Activated CD8-positive, alpha-beta T cell treated with anti-CD3 and anti-CD28 coated beads for 36 hours (primary cell): Measurements from ENCODE around the gene ZNF804B. TPM values are rescaled to one million over a fixed set of nuclear protein-coding genes. Genes with fewer than 3 reads are reported as not detected.

Experiments
- ATAC-seq: fragments of 200-7000 bp; cut with Tn5 transposase; one replicate; pipeline ENCODE4 v1.10.0; 2021; ENCODE audit warnings: mild to moderate bottlenecking, moderate library complexity
- CTCF ChIA-PET: fragments of 350-600 bp; sonication (Branson Sonifier 250); formaldehyde crosslinking; loops from one replicate; lab custom pipeline; 2021; ENCODE audit warnings: antibody characterized with exemption; lab: Charles Lee
- POLR2A ChIA-PET: fragments of 350-600 bp; sonication (Branson Sonifier 250); formaldehyde crosslinking; loops from one replicate; lab custom pipeline; 2021; ENCODE audit warnings: antibody characterized with exemption; lab: Charles Lee
- DNase-seq: peaks from one replicate; pipeline ENCODE4 v3.0.0-alpha.2; 2020
- H3K27ac Mint-ChIP-seq: one replicate; pipeline ENCODE4 v1.8.0; 2021; ENCODE audit warnings: mild to moderate bottlenecking, mixed read lengths
- H3K27me3 Mint-ChIP-seq: one replicate; pipeline ENCODE4 v1.8.0; 2021; ENCODE audit warnings: mixed read lengths
- H3K36me3 Mint-ChIP-seq: one replicate; pipeline ENCODE4 v1.8.0; 2021; ENCODE audit warnings: low read depth, mixed read lengths
- H3K4me1 Mint-ChIP-seq: one replicate; pipeline ENCODE4 v1.8.0; 2021; ENCODE audit warnings: low read depth, mixed read lengths
- H3K4me3 Mint-ChIP-seq: one replicate; pipeline ENCODE4 v1.8.0; 2021; ENCODE audit warnings: mild to moderate bottlenecking, moderate library complexity, mixed read lengths
- H3K9me3 Mint-ChIP-seq: one replicate; pipeline ENCODE4 v1.8.0; 2021; ENCODE audit warnings: mixed read lengths
- intact Hi-C: fragments of 100-400 bp; cut with micrococcal nuclease; formaldehyde crosslinking; loops from one replicate; pipeline ENCODE4 v1.10.0; 2022
- total RNA-seq, 2 experiments: library from RNA; stranded (reverse); gene quantifications; one replicate each; pipeline ENCODE4 v1.2.3, GENCODE V29; 2021
- TF ChIP-seq, protein P1 (sequence below): fragments of 200-600 bp; IDR thresholded peaks from one replicate; pipeline ENCODE4 v1.8.0; 2022; ENCODE audit warnings: antibody characterized with exemption, mild to moderate bottlenecking

Gene ZNF804B
- total RNA-seq, 2 experiments from 2014 or later: not detected

DNA sequence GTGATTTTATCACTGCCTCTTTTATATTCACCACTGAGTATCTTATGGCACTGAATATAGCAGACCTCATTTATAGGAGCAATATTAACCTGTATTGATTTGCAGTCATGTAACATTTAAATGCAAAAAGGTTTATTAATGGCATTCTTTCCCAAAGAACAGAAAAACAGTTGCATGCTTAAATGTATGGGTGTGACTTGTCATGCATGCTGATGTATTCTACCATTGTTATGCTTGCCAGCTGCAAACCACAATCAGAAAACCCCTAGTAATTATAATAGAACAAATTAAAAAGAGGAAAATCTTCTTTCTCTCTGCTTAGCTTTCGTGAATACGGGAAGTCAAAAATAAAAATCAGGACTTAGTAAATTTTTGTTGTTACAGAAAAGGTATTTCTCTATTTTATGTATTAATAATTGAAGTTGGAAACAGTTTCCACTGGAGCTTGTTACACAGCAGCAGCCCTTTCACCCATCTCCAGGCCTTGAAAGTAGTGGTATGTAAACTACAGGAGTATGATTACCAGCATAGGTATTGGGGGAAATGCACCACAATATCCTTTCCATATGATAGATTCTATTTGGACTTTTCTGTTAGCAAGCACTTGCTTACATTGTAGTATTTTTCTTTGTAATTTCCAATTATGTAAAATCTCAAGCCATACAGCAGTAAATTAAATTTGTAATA is 183.5 kb downstream of the ZNF804B start:
- no peaks in the 10 kb centered on the region for H3K36me3 Mint-ChIP-seq
- ChIA-PET CTCF (no interaction called here), POLR2A (no interaction called here)
- intact Hi-C loops: no loop called here
- H3K9me3 Mint-ChIP-seq: peaks cover 6% of the 10 kb centered on the region
- no peak overlapping the region for H3K27ac Mint-ChIP-seq
- TF ChIP-seq, protein P1, sequence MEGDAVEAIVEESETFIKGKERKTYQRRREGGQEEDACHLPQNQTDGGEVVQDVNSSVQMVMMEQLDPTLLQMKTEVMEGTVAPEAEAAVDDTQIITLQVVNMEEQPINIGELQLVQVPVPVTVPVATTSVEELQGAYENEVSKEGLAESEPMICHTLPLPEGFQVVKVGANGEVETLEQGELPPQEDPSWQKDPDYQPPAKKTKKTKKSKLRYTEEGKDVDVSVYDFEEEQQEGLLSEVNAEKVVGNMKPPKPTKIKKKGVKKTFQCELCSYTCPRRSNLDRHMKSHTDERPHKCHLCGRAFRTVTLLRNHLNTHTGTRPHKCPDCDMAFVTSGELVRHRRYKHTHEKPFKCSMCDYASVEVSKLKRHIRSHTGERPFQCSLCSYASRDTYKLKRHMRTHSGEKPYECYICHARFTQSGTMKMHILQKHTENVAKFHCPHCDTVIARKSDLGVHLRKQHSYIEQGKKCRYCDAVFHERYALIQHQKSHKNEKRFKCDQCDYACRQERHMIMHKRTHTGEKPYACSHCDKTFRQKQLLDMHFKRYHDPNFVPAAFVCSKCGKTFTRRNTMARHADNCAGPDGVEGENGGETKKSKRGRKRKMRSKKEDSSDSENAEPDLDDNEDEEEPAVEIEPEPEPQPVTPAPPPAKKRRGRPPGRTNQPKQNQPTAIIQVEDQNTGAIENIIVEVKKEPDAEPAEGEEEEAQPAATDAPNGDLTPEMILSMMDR: no peak
- H3K4me1 Mint-ChIP-seq: no peaks in the 10 kb centered on the region
- H3K27me3 Mint-ChIP-seq: peaks cover 1% of the 10 kb centered on the region
- no peak for DNase-seq
- ATAC-seq: no peak
- H3K4me3 Mint-ChIP-seq: no peak overlapping the region

DNA sequence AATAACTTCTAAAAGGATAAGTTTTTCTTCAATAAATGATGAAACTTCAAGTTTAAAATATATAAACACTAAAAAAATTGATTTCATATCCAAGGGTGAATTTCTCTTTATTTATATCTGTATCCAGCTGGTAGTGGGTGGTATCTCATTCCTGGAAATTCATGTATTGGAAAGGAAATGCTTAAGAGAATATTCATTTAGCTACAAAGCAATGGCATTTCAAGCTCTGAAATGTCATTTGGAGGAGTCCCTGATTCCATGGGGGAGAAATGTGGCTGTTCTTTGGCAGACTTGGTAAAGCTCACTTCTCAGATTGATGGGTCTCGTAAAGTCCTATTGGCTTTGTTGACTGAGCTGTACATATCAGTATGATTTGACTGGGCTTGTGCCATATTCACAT is 192.3 kb downstream of the ZNF804B start:
- no peak for DNase-seq
- H3K4me3 Mint-ChIP-seq: no peak overlapping the region
- intact Hi-C loops: no loop called here
- H3K9me3 Mint-ChIP-seq: no peaks in the 10 kb centered on the region
- ChIA-PET CTCF (no interaction called here), POLR2A (no interaction called here)
- H3K4me1 Mint-ChIP-seq: no peaks in the 10 kb centered on the region
- no peaks in the 10 kb centered on the region for H3K36me3 Mint-ChIP-seq
- no peak overlapping the region for H3K27ac Mint-ChIP-seq
- ATAC-seq: no peak
- TF ChIP-seq, protein P1: no peak
- H3K27me3 Mint-ChIP-seq: no peaks in the 10 kb centered on the region

- H3K36me3 Mint-ChIP-seq: no peaks in the 10 kb centered on the region
- intact Hi-C loops: no loop called here
- ATAC-seq (no peak), DNase-seq (no peak)
- H3K27me3 Mint-ChIP-seq: no peaks in the 10 kb centered on the region
- H3K27ac Mint-ChIP-seq: no peak overlapping the region
- H3K9me3 Mint-ChIP-seq: no peaks in the 10 kb centered on the region
- ChIA-PET CTCF (no interaction called here), POLR2A (no interaction called here)
- H3K4me1 Mint-ChIP-seq: no peaks in the 10 kb centered on the region
- TF ChIP-seq, protein P1: no peak
- H3K4me3 Mint-ChIP-seq: no peak overlapping the region
Measured at GRCh38 chr7:88964418-88964817, 204.9 kb downstream of the ZNF804B start.

DNA sequence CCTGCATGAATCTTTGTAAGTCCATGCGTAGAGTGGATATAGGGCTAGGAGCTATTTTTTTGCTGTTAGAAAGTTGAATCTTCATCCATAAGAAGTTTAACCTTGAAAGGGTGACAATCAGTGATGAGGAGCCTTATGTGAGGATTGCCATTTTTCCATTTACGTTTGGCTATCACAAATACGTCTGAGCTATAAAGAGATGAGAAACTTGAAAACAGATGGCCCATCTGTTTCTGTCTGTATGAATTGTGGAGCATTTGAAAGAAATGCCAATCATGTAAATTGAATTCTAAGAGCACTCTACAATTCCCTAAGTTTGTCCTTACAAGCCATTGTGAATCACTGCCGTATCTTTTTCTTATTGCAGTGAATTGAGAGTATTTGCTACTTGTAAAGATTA is 205.9 kb downstream of the ZNF804B start:
- Mint-ChIP-seq H3K9me3 (no peaks in the 10 kb centered on the region), H3K36me3 (no peaks in the 10 kb centered on the region), H3K27ac (no peak overlapping the region), H3K27me3 (no peaks in the 10 kb centered on the region), H3K4me1 (no peaks in the 10 kb centered on the region), H3K4me3 (no peak overlapping the region)
- POLR2A ChIA-PET: no interaction called here
- DNase-seq (no peak), ATAC-seq (no peak)
- TF ChIP-seq, protein P1: no peak
- intact Hi-C loops: no loop called here
- CTCF ChIA-PET: no interaction called here

- DNase-seq (no peak), ATAC-seq (no peak)
- no peaks in the 10 kb centered on the region for H3K36me3 Mint-ChIP-seq
- intact Hi-C loops: no loop called here
- TF ChIP-seq, protein P1: no peak
- H3K9me3 Mint-ChIP-seq: no peaks in the 10 kb centered on the region
- H3K4me3 Mint-ChIP-seq: no peak overlapping the region
- no peaks in the 10 kb centered on the region for H3K27me3 Mint-ChIP-seq
- H3K27ac Mint-ChIP-seq: no peak overlapping the region
- POLR2A ChIA-PET: no interaction called here
- CTCF ChIA-PET: no interaction called here
- H3K4me1 Mint-ChIP-seq: no peaks in the 10 kb centered on the region
Measured at GRCh38 chr7:88967432-88967831, 207.9 kb downstream of the ZNF804B start.
